Endothelial cell of umbilical vein (primary cell): ENCODE measurements around the gene GNAO1. TPM values are rescaled to one million over a fixed set of nuclear protein-coding genes. Genes with fewer than 3 reads are reported as not detected.

Source experiments
- BruUV-seq: library from RNA; stranded (reverse); fragments of 400-500 nt; replicated peaks from 2 replicates; lab custom pipeline; 2021; lab: Mats Ljungman, UMichigan
- CTCF ChIA-PET: fragments of 300-600, 350-600 bp; sonication (Branson Sonifier 250); formaldehyde crosslinking; loops from one replicate; lab custom pipeline; 2021; ENCODE audit warnings: antibody characterized with exemption, inconsistent platforms; lab: Charles Lee
- POLR2A ChIA-PET: fragments of 300-600, 350-600 bp; sonication (Branson Sonifier 250); formaldehyde crosslinking; loops from one replicate; lab custom pipeline; 2021; ENCODE audit warnings: antibody characterized with exemption, inconsistent platforms; lab: Charles Lee
- DNase-seq: peaks from one replicate; pipeline ENCODE4 v3.0.0-alpha.2; 2011; ENCODE audit warnings: low read depth, low spot score
- FAIRE-seq: peaks from 2 replicates; lab custom pipeline; 2011; peaks lifted over from hg19 to GRCh38; lab: Jason Lieb, UNC
- H2AFZ ChIP-seq: 2 replicates; pipeline ENCODE4 v1.6.0; 2012; ENCODE audit warnings: low read depth, low read length, control low read depth, inconsistent platforms
- H3K27ac ChIP-seq: 2 replicates; pipeline ENCODE4 v1.5.1; 2011; ENCODE audit warnings: low read depth, mild to moderate bottlenecking, control low read depth, low read length, moderate library complexity; ENCODE audit not compliant: insufficient read depth
- H3K27me3 ChIP-seq, 2 experiments: 2 replicates each; pipeline versions ENCODE4 v1.6.0 to v1.6.1; 2011; ENCODE audit warnings: low read length in 2 of 2, mixed read lengths in 1 of 2; ENCODE audit not compliant: control insufficient read depth in 2 of 2, insufficient read depth in 2 of 2
- H3K36me3 ChIP-seq, 2 experiments: 2 replicates in 1 of 2; 3 replicates in 1 of 2; pipeline ENCODE4 v1.5.1; 2011; ENCODE audit warnings: low read length in 2 of 2, mild to moderate bottlenecking in 1 of 2, moderate library complexity in 1 of 2; ENCODE audit not compliant: control insufficient read depth in 2 of 2, insufficient read depth in 2 of 2; ENCODE audit errors: extremely low read depth in 1 of 2
- H3K4me1 ChIP-seq: 3 replicates; pipeline ENCODE4 v1.5.1; 2011; ENCODE audit warnings: mild to moderate bottlenecking, low read length; ENCODE audit not compliant: control insufficient read depth, insufficient read depth; ENCODE audit errors: extremely low read depth
- H3K4me2 ChIP-seq: 2 replicates; pipeline ENCODE4 v1.6.1; 2011; ENCODE audit warnings: low read length, control low read depth, mixed read lengths; ENCODE audit not compliant: insufficient read depth
- H3K4me3 ChIP-seq, 3 experiments: fragments of 200-600 bp in 1 of 3; sonication (generic), shearing (Covaris generic) in 1 of 3; replicated peaks in 1 of 3; 2 replicates each; pipeline ENCODE4 v1.5.1; 2011 to 2016; ENCODE audit warnings: control low read depth in 3 of 3, low read length in 3 of 3, mild to moderate bottlenecking in 2 of 3, inconsistent platforms in 1 of 3, low read depth in 1 of 3, moderate library complexity in 1 of 3; ENCODE audit not compliant: insufficient read depth in 1 of 3
- H3K79me2 ChIP-seq: 2 replicates; pipeline ENCODE4 v1.6.0; 2012; ENCODE audit warnings: low read length, inconsistent platforms; ENCODE audit not compliant: control insufficient read depth, insufficient read depth
- H3K9ac ChIP-seq: replicated peaks from 2 replicates; pipeline ENCODE3; 2011; ENCODE audit warnings: low read length, control low read depth; ENCODE audit not compliant: insufficient read depth; ENCODE audit errors: extremely low read depth
- H3K9me1 ChIP-seq: replicated peaks from 3 replicates; pipeline ENCODE4 v1.6.0; 2011; ENCODE audit warnings: mild to moderate bottlenecking, low read length; ENCODE audit not compliant: control insufficient read depth, insufficient read depth; ENCODE audit errors: extremely low read depth
- H3K9me3 ChIP-seq: replicated peaks from 2 replicates; pipeline ENCODE4 v1.5.1; 2012; ENCODE audit warnings: low read length, inconsistent platforms; ENCODE audit not compliant: control insufficient read depth, insufficient read depth
- H4K20me1 ChIP-seq: replicated peaks from 2 replicates; pipeline ENCODE3; 2011; ENCODE audit warnings: mild to moderate bottlenecking, low read length; ENCODE audit not compliant: control insufficient read depth, insufficient read depth; ENCODE audit errors: extremely low read depth
- CTCF ChIP-seq, 2 donors: IDR thresholded peaks; 1 replicate in 1 of 2; 2 replicates in 1 of 2; pipeline ENCODE4 v1.5.1; 2011; ENCODE audit warnings: low read length in 2 of 2, mild to moderate bottlenecking in 2 of 2, moderate library complexity in 2 of 2, control low read depth in 1 of 2, inconsistent platforms in 1 of 2, low read depth in 1 of 2; ENCODE audit not compliant: insufficient read depth in 1 of 2; ENCODE audit errors: extremely low read depth in 1 of 2
- EZH2 ChIP-seq: IDR thresholded peaks from 2 replicates; pipeline ENCODE4 v1.6.1; 2012; ENCODE audit warnings: borderline replicate concordance, low read depth, mild to moderate bottlenecking, moderate library complexity, low read length, inconsistent platforms; ENCODE audit not compliant: severe bottlenecking
- FOS ChIP-seq: IDR thresholded peaks from 2 replicates; pipeline ENCODE4 v1.6.1; 2011; ENCODE audit warnings: mild to moderate bottlenecking, low read length, moderate library complexity, borderline replicate concordance; ENCODE audit not compliant: insufficient read depth
- GATA2 ChIP-seq: IDR thresholded peaks from 2 replicates; pipeline ENCODE4 v1.7.0; 2011; ENCODE audit warnings: low read depth, mild to moderate bottlenecking, moderate library complexity, mixed read lengths, low read length; ENCODE audit not compliant: insufficient read length, insufficient read depth
- JUN ChIP-seq: IDR thresholded peaks from 2 replicates; pipeline ENCODE4 v1.6.1; 2011; ENCODE audit warnings: borderline replicate concordance, low read depth; ENCODE audit not compliant: insufficient read length, insufficient read depth
- MAX ChIP-seq: IDR thresholded peaks from 2 replicates; pipeline ENCODE4 v1.6.1; 2011; ENCODE audit not compliant: insufficient read depth, insufficient read length
- MYC ChIP-seq: IDR thresholded peaks from one replicate; pipeline ENCODE4 v1.6.1; 2011; ENCODE audit warnings: mild to moderate bottlenecking, low read depth, low read length
- POLR2A ChIP-seq: IDR thresholded peaks from 2 replicates; pipeline ENCODE4 v1.6.1; 2012; ENCODE audit warnings: low read depth, mild to moderate bottlenecking, control low read depth, low read length
- POLR2AphosphoS5 ChIP-seq: IDR thresholded peaks from 2 replicates; pipeline ENCODE4 v1.6.1; 2012; ENCODE audit warnings: low read depth, mild to moderate bottlenecking, control low read depth, low read length, moderate library complexity; ENCODE audit not compliant: insufficient read depth
- dilution Hi-C: fragments of 300-500 bp; cut with MboI; formaldehyde crosslinking; loops from one replicate; pipeline ENCODE4 v1.15.0; 2019; ENCODE audit warnings: low sequenced_read_pairs; ENCODE audit not compliant: extremely low pct_ligation_motif_present
- intact Hi-C: fragments of 100-400 bp; cut with micrococcal nuclease; formaldehyde crosslinking; loops from one replicate; pipeline ENCODE4 v1.10.0; 2022
- polyA plus RNA-seq, 4 experiments: library from polyadenylated mRNA; depleted of rRNA in 3 of 4; stranded (reverse) in 3 of 4; unstranded in 1 of 4; fragments of >200 nt; gene quantifications; 2 replicates each; pipeline versions ENCODE4 v1.2.1 to v1.2.3, GENCODE V29; 2011 to 2012; ENCODE audit warnings: missing spikeins in 1 of 4
- total RNA-seq: library from RNA; stranded (reverse); gene quantifications from 2 replicates; pipeline ENCODE4 v1.2.3, GENCODE V29; 2021

Gene GNAO1
- total and polyA plus RNA-seq, 2 donors (not counting 3 experiments of a cell fraction or from before 2014, with no cell fraction given) = not detected

GRCh38 chr16:56357241-56357764, 166.0 kb downstream of the GNAO1 start:
- H3K4me2 ChIP-seq = peak overlapping the region; percentile 89
- DNase-seq = peak; percentile 64
- peak overlapping the region; percentile 89 for H3K9ac ChIP-seq
- H4K20me1 ChIP-seq = no peaks in the 10 kb centered on the region
- POLR2A ChIA-PET = no interaction called here
- peaks cover 14% of the 10 kb centered on the region for H3K4me1 ChIP-seq
- peak overlapping the region; percentile 16 for H2AFZ ChIP-seq
- H3K79me2 ChIP-seq = no peaks in the 10 kb centered on the region
- H3K9me3 ChIP-seq = no peaks in the 10 kb centered on the region
- peaks cover 0 to 2% of the 10 kb centered on the region in 2 experiments for H3K27me3 ChIP-seq
- CTCF ChIA-PET = interaction anchor here (0.9 to 2.5 kb wide), 11 partner anchors 9 to 414 kb away, joined by 3 to 25 read pairs (median 9); no protein-coding TSS in a partner anchor
- no TSS peak for BruUV-seq
- no peak for TF ChIP-seq CTCF (IDR thresholded peaks at IDR 0.05; ENCODE audit: extremely low read depth in 1 of 2, insufficient read depth in 1 of 2, low read depth in 1 of 2, low read length in 2 of 2)
- TF ChIP-seq EZH2 = no peak
- no peak for TF ChIP-seq POLR2A
- no peak for TF ChIP-seq MYC
- TF ChIP-seq FOS = no peak
- TF ChIP-seq GATA2 = no peak
- no peak for TF ChIP-seq POLR2AphosphoS5
- TF ChIP-seq MAX = no peak
- TF ChIP-seq JUN = no peak
- no peaks in the 10 kb centered on the region for H3K9me1 ChIP-seq
- dilution Hi-C loops (no loop called here), intact Hi-C loops (loop anchor here (1.0 to 2.0 kb wide), 2 partner anchors 39 to 94 kb away; partner anchors contain the start of genes NUDT21 and OGFOD1)
- FAIRE-seq = peak; percentile 63
- H3K4me3 ChIP-seq = peak overlapping the region in 2 of 3 experiments; percentile 56 to 60
- no peaks in the 10 kb centered on the region for H3K36me3 ChIP-seq
- peak overlapping the region; percentile 87 for H3K27ac ChIP-seq
